OCI-LY7 (cell line): ENCODE measurements around the gene RNF130.

Source experiments
- CTCF ChIP-seq: fragments of 200-600 bp; sonication (generic); conservative IDR thresholded peaks from 2 replicates; pipeline ENCODE4 v1.5.1; 2014; ENCODE audit warnings: mild to moderate bottlenecking, antibody characterized with exemption, low read length, moderate library complexity, mixed read lengths
- EZH2phosphoT487 ChIP-seq: fragments of 200-600 bp; sonication (generic); IDR thresholded peaks from 2 replicates; pipeline ENCODE4 v1.6.1; 2018; ENCODE audit warnings: low read depth, borderline replicate concordance, mild to moderate bottlenecking, mixed run types, antibody characterized with exemption, low read length, moderate library complexity, mixed read lengths

DNA sequence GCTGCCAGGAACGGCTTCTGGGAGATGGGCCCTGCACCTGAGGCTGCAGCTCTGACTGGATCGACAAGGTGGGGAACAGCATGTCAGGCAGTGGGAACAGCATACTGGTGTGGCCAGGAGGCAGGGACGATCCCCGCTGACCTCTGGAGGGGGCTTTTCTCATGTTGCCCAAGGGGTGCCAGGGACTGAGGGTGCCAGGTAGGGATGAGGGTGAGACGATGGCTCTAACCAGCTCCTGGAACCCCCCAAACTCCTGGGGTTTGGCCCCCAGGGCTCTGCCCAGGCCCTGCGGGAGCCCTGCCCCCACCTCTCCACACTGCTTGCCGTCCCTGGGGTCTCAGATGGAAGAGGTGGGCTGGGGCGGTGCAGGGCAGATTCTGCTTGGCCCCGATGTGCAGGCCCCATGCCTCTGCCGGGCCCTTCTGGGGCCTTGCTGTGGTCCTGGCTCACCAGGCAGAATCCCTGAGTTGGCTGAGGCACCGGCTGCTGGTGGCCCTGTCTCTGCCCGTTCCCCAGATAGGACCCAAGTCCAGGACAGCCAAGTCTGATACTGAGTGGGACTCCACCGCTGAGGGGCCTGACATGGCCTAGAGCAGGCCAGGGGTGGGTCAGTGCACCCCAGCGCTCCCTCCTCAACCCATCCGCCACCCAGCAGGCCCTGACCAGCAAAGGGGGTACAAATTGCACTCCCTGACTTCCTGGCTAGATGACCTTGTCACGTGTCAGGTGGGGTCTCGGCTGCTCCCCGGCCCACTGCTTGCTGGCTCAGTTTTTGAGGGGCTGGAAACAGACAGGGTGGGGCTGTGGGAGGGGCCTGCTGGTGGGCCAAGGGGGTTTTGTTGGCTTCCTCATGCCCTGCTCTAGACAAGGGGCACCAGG is 28.4 kb upstream of the RNF130 start:
- no peak for TF ChIP-seq CTCF
- TF ChIP-seq EZH2phosphoT487: no peak
